Rectal smooth muscle tissue (tissue), 1 donor: ENCODE data around the gene MIPEP.

ENCODE experiments used
- H3K27ac ChIP-seq: one replicate; pipeline ENCODE4 v1.7.0; 2013; ENCODE audit warnings: low read depth, low read length, inconsistent platforms
- H3K27me3 ChIP-seq: one replicate; pipeline ENCODE4 v1.7.0; 2013; ENCODE audit warnings: low read length; ENCODE audit not compliant: control insufficient read depth, insufficient read depth
- H3K36me3 ChIP-seq: one replicate; pipeline ENCODE4 v1.7.0; 2013; ENCODE audit warnings: low read length; ENCODE audit not compliant: control insufficient read depth, insufficient read depth
- H3K4me1 ChIP-seq: one replicate; pipeline ENCODE4 v1.7.0; 2013; ENCODE audit warnings: low read length; ENCODE audit not compliant: control insufficient read depth, insufficient read depth
- H3K4me3 ChIP-seq: one replicate; pipeline ENCODE4 v1.7.0; 2013; ENCODE audit warnings: low read length
- H3K9ac ChIP-seq: one replicate; pipeline ENCODE4 v1.7.0; 2013; ENCODE audit warnings: low read length

MIPEP gene

DNA sequence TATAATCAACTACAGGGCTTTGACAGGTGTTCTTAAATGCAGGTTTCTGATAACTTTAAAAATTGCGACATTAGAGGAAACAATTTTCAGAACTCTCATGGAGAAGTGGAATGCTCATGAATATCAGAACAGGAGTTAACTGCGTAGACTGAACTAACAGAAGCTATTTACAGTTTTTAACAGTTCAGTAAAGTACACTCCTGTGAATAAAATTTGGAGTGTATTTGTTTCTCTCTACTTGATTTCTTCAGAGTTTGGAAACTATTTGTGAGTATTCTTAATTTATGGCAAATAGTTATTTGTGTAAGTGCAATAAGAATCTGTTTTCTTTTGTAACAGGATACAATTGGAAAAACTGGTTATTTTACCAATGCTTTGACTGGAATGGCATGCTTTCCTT lies 204.6 kb downstream of the MIPEP start:
- H3K9ac ChIP-seq, result no peak overlapping the region
- H3K36me3 ChIP-seq, result no peaks in the 10 kb centered on the region
- no peaks in the 10 kb centered on the region for H3K27me3 ChIP-seq
- no peak overlapping the region for H3K4me3 ChIP-seq
- H3K4me1 ChIP-seq, result no peaks in the 10 kb centered on the region
- H3K27ac ChIP-seq, result no peak overlapping the region

GRCh38 chr13:23683084-23683483 lies 206.1 kb downstream of the MIPEP start:
- no peak overlapping the region for H3K27ac ChIP-seq
- no peak overlapping the region for H3K4me3 ChIP-seq
- no peaks in the 10 kb centered on the region for H3K27me3 ChIP-seq
- no peaks in the 10 kb centered on the region for H3K4me1 ChIP-seq
- no peaks in the 10 kb centered on the region for H3K36me3 ChIP-seq
- H3K9ac ChIP-seq, result no peak overlapping the region

GRCh38 chr13:23680845-23681669 lies 208.1 kb downstream of the MIPEP start:
- Histone ChIP-seq H3K4me3 (no peak overlapping the region), H3K36me3 (no peaks in the 10 kb centered on the region), H3K4me1 (no peaks in the 10 kb centered on the region), H3K27ac (no peak overlapping the region), H3K9ac (no peak overlapping the region), H3K27me3 (no peaks in the 10 kb centered on the region)
